Neural progenitor cell (in vitro differentiated cells): ENCODE results near the gene ZNF524. TPM values are rescaled to one million over a fixed set of nuclear protein-coding genes. Genes with fewer than 3 reads are reported as not detected.

Experiments
- DNase-seq: peaks from one replicate; pipeline ENCODE4 v3.0.0-alpha.2; 2016; ENCODE audit warnings: low spot score
- H2AFZ ChIP-seq: fragments of 200-600 bp; sonication (generic); replicated peaks from 2 replicates; pipeline ENCODE4 v1.6.1; 2016; ENCODE audit warnings: antibody characterized with exemption
- H3F3A ChIP-seq: fragments of 200-600 bp; sonication (generic); 2 replicates; pipeline ENCODE4 v1.6.1; 2016; ENCODE audit warnings: antibody characterized with exemption, low read depth
- H3K27ac ChIP-seq: fragments of 200-600 bp; sonication (generic); 2 replicates; pipeline ENCODE4 v1.5.1; 2016; ENCODE audit warnings: mild to moderate bottlenecking
- H3K27me3 ChIP-seq: fragments of 200-600 bp; sonication (generic); 2 replicates; pipeline ENCODE4 v1.6.1; 2016; ENCODE audit warnings: mild to moderate bottlenecking, moderate library complexity
- H3K36me3 ChIP-seq: fragments of 200-600 bp; sonication (generic); 2 replicates; pipeline ENCODE4 v1.5.1; 2016
- H3K4me1 ChIP-seq: fragments of 200-600 bp; sonication (generic); 2 replicates; pipeline ENCODE4 v1.6.1; 2016; ENCODE audit warnings: mixed run types
- H3K4me2 ChIP-seq: fragments of 200-600 bp; sonication (generic); 2 replicates; pipeline ENCODE4 v1.6.1; 2016
- H3K4me3 ChIP-seq: fragments of 200-600 bp; sonication (generic); 2 replicates; pipeline ENCODE4 v1.5.1; 2016
- H3K79me2 ChIP-seq: fragments of 200-600 bp; sonication (generic); 2 replicates; pipeline ENCODE4 v1.6.1; 2016; ENCODE audit warnings: low read depth
- H3K9ac ChIP-seq: fragments of 200-600 bp; sonication (generic); 2 replicates; pipeline ENCODE4 v1.6.1; 2016
- H3K9me3 ChIP-seq: fragments of 200-600 bp; sonication (generic); 2 replicates; pipeline ENCODE4 v1.5.1; 2016; ENCODE audit warnings: low read depth
- H4K20me1 ChIP-seq: fragments of 200-600 bp; sonication (generic); 2 replicates; pipeline ENCODE4 v1.6.1; 2016; ENCODE audit warnings: low read depth
- H3K27ac Mint-ChIP-seq: 3 replicates; pipeline ENCODE4 v1.8.0; 2021; ENCODE audit warnings: mixed read lengths
- H3K27me3 Mint-ChIP-seq: 2 replicates; pipeline ENCODE4 v1.8.0; 2022; ENCODE audit warnings: low read depth, mild to moderate bottlenecking, inconsistent platforms, moderate library complexity, mixed read lengths; ENCODE audit not compliant: insufficient read depth
- H3K36me3 Mint-ChIP-seq: 3 replicates; pipeline ENCODE4 v1.8.0; 2021; ENCODE audit warnings: mixed read lengths
- H3K4me1 Mint-ChIP-seq: 3 replicates; pipeline ENCODE4 v1.8.0; 2021; ENCODE audit warnings: mixed read lengths
- H3K4me3 Mint-ChIP-seq: 3 replicates; pipeline ENCODE4 v1.8.0; 2021; ENCODE audit warnings: mild to moderate bottlenecking, moderate library complexity, mixed read lengths
- H3K9me3 Mint-ChIP-seq: 3 replicates; pipeline ENCODE4 v1.8.0; 2020; ENCODE audit warnings: mixed read lengths
- CTCF ChIP-seq: fragments of 200-600 bp; sonication (generic); IDR thresholded peaks from 2 replicates; pipeline ENCODE4 v1.5.1; 2017; ENCODE audit warnings: antibody characterized with exemption, mild to moderate bottlenecking
- EZH2 ChIP-seq: fragments of 200-600 bp; sonication (generic); IDR thresholded peaks from 2 replicates; pipeline ENCODE4 v1.6.1; 2017; ENCODE audit warnings: antibody characterized with exemption, mild to moderate bottlenecking, moderate library complexity
- EZH2phosphoT487 ChIP-seq: fragments of 200-600 bp; sonication (generic); IDR thresholded peaks from 2 replicates; pipeline ENCODE4 v1.6.1; 2017; ENCODE audit warnings: antibody characterized with exemption
- total RNA-seq: library from RNA; depleted of rRNA; stranded (reverse); fragments of >200 nt; gene quantifications from 2 replicates; pipeline ENCODE4 v1.2.3, GENCODE V29; 2015; ENCODE audit warnings: low replicate concordance

ZNF524 gene
- total RNA-seq, 1 donor from 2014 or later, result 3.2 TPM

DNA sequence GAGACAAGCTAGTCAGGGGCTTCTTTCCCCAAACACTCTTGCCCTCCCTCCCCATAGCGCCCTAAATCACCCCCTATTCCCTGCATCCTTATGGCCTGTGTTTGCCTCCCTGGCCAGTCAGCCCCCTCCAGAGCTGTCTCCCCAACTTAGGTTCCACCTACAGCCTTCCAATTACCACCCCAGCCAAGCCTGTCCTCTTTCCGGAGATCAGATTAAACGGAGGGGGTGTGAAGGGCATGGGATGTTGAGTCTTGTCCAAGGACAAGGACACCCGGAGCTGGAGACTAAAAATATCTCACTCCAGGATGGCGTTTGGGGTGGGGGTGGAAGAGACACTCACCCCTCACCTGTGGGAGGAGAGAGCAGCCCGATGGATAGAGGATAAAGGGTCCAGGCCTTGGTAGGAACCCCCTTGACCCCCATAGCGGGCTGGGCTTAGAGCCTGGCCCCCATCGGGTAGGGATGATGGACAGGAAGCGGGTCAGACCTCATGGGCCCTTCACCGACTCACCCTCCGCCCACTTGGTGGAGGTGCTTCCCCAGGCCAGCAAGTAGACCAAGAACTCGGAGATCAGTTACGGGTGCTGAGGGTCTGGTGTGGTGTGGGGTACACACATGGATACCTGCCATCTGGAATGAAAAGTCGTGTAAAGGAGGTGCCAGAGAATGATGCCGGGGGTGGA, 11.4 kb downstream of the ZNF524 start:
- no peak for TF ChIP-seq CTCF
- TF ChIP-seq EZH2, result no peak
- TF ChIP-seq EZH2phosphoT487, result no peak
- H3K36me3 Mint-ChIP-seq, result peaks cover 20% of the 10 kb centered on the region
- H3K79me2 ChIP-seq, result peaks cover 44% of the 10 kb centered on the region

DNA sequence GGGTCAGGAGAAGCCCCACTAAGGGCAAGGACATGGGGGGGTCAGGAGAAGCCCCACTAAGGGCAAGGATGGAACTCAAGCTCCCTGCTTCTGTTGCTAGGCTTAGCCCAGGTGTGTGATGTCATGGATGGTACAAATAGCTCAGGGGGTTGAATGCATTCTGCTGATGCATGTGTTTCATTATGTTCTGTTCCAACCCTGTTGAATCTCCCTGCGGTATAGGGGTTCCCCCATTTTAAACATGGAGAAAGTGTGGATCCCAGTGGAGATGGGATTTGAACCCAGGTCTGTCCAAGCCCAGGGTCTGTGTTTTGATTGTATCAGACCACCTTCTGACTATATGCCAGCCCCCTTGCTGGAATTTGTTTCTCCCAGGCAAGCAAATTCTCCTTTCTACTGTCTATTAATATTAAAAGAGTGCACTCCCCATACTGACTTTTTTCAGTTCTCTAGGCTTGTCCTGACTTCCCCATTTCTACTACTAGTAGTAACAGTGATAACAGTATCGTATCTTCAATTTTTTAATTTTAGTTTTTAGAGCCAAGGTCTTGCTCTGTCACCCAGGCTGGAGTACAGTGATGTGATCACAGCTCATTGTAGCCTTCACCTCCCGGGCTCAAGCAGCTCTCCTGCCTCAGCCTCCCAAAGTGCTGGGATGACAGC, 12.0 kb downstream of the ZNF524 start:
- no peak for TF ChIP-seq EZH2phosphoT487
- no peak for TF ChIP-seq CTCF
- TF ChIP-seq EZH2, result no peak
- Histone ChIP-seq H3K4me1 (no peaks in the 10 kb centered on the region), H4K20me1 (peaks cover 56% of the 10 kb centered on the region), H3K9me3 (no peaks in the 10 kb centered on the region), H3K9ac (no peak overlapping the region), H3F3A (no peaks in the 10 kb centered on the region), H3K79me2 (peaks cover 37% of the 10 kb centered on the region), H3K4me2 (no peak overlapping the region), H3K4me3 (no peak overlapping the region), H3K27ac (no peak overlapping the region), H2AFZ (no peak overlapping the region), H3K36me3 (no peaks in the 10 kb centered on the region), H3K27me3 (no peaks in the 10 kb centered on the region)
- peaks cover 20% of the 10 kb centered on the region for H3K36me3 Mint-ChIP-seq
- peaks cover 2% of the 10 kb centered on the region for H3K27me3 Mint-ChIP-seq
- no peak overlapping the region for H3K4me3 Mint-ChIP-seq
- DNase-seq, result no peak
- H3K4me1 Mint-ChIP-seq, result peaks cover 17% of the 10 kb centered on the region
- H3K9me3 Mint-ChIP-seq, result no peaks in the 10 kb centered on the region
- no peak overlapping the region for H3K27ac Mint-ChIP-seq

More for the DNA sequence above, 11.4 kb downstream of the ZNF524 start:
- Histone ChIP-seq H2AFZ (no peak overlapping the region), H3K9ac (no peak overlapping the region), H3F3A (peaks cover 3% of the 10 kb centered on the region), H3K4me1 (peaks cover 6% of the 10 kb centered on the region), H3K4me3 (no peak overlapping the region), H3K9me3 (no peaks in the 10 kb centered on the region), H3K4me2 (no peak overlapping the region), H4K20me1 (peaks cover 63% of the 10 kb centered on the region), H3K36me3 (no peaks in the 10 kb centered on the region), H3K27ac (no peak overlapping the region), H3K27me3 (no peaks in the 10 kb centered on the region)
- peaks cover 2% of the 10 kb centered on the region for H3K27me3 Mint-ChIP-seq
- H3K27ac Mint-ChIP-seq, result peak overlapping the region; percentile 61
- H3K9me3 Mint-ChIP-seq, result no peaks in the 10 kb centered on the region
- peaks cover 24% of the 10 kb centered on the region for H3K4me1 Mint-ChIP-seq
- H3K4me3 Mint-ChIP-seq, result peak overlapping the region; percentile 27
- no peak for DNase-seq

DNA sequence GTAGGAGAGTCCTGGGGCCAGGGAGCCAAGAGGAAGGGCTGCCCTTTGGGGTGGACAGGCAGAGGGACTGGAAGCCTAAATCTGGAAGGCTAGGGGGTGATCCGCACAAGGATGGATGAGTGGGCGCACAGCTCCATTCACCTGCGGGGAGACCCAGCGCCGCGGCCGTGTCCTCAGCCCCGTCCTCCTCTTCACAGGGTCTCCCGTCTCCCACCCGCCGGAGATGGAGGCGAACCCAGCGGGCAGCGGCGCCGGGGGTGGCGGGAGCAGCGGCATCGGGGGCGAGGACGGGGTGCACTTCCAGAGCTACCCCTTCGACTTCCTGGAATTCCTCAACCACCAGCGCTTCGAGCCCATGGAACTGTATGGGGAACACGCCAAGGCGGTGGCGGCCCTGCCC, 13.3 kb downstream of the ZNF524 start:
- Histone ChIP-seq H3K36me3 (no peaks in the 10 kb centered on the region), H3K9me3 (no peaks in the 10 kb centered on the region), H3K4me3 (no peak overlapping the region), H4K20me1 (peaks cover 45% of the 10 kb centered on the region), H3K4me1 (no peaks in the 10 kb centered on the region), H3F3A (no peaks in the 10 kb centered on the region), H2AFZ (no peak overlapping the region), H3K9ac (no peak overlapping the region), H3K27ac (no peak overlapping the region), H3K4me2 (no peak overlapping the region), H3K27me3 (no peaks in the 10 kb centered on the region), H3K79me2 (peaks cover 26% of the 10 kb centered on the region)
- no peak overlapping the region for H3K4me3 Mint-ChIP-seq
- peaks cover 24% of the 10 kb centered on the region for H3K36me3 Mint-ChIP-seq
- H3K9me3 Mint-ChIP-seq, result no peaks in the 10 kb centered on the region
- no peak overlapping the region for H3K27ac Mint-ChIP-seq
- TF ChIP-seq EZH2 (no peak), EZH2phosphoT487 (no peak), CTCF (no peak)
- DNase-seq, result no peak
- H3K4me1 Mint-ChIP-seq, result peaks cover 15% of the 10 kb centered on the region
- peaks cover 6% of the 10 kb centered on the region for H3K27me3 Mint-ChIP-seq
